SK-N-SH treated with all-trans-retinoic acid at 6 μM for 48 hours (cell line): ENCODE data around the gene ACTG2.

Experiments
- ATAC-seq: fragments of 200-7000 bp; cut with Tn5 transposase; 3 replicates; pipeline ENCODE4 v1.9.1; 2020; ENCODE audit warnings: mild to moderate bottlenecking, moderate library complexity
- ARNTL ChIP-seq: fragments of 450-650 bp; formaldehyde crosslinking; IDR thresholded peaks from 2 replicates; pipeline ENCODE4 v1.5.0; 2020; ENCODE audit warnings: low read depth, mild to moderate bottlenecking, moderate library complexity, borderline replicate concordance
- BACH2 ChIP-seq: fragments of 250-450 bp; sonication (Bioruptor Pico); IDR thresholded peaks from 2 replicates; pipeline ENCODE4 v1.9.0; 2021; ENCODE audit warnings: mild to moderate bottlenecking, borderline replicate concordance
- CREB5 ChIP-seq: fragments of 250-450 bp; sonication (Bioruptor Pico); IDR thresholded peaks from 2 replicates; pipeline ENCODE4 v1.5.1; 2020; ENCODE audit warnings: low read depth, mild to moderate bottlenecking, moderate library complexity
- CSDC2 ChIP-seq: fragments of 250-450 bp; sonication (Bioruptor Pico); IDR thresholded peaks from 2 replicates; pipeline ENCODE4 v1.5.0; 2020; ENCODE audit warnings: mild to moderate bottlenecking, moderate library complexity
- CSRNP3 ChIP-seq: fragments of 250-450 bp; sonication (Bioruptor Pico); IDR thresholded peaks from 2 replicates; pipeline ENCODE4 v1.5.1; 2021; ENCODE audit warnings: mild to moderate bottlenecking, moderate library complexity
- ESRRG ChIP-seq: fragments of 250-450 bp; sonication (Bioruptor Pico); IDR thresholded peaks from 2 replicates; pipeline ENCODE4 v1.6.1; 2021; ENCODE audit warnings: mild to moderate bottlenecking
- GLIS3 ChIP-seq: fragments of 250-450 bp; sonication (Bioruptor Pico); IDR thresholded peaks from 2 replicates; pipeline ENCODE4 v1.5.0; 2020; ENCODE audit warnings: mild to moderate bottlenecking, moderate library complexity
- ISL1 ChIP-seq: fragments of 250-450 bp; sonication (Bioruptor Pico); IDR thresholded peaks from 2 replicates; pipeline ENCODE4 v2.1.2; 2022; ENCODE audit warnings: mild to moderate bottlenecking, moderate library complexity
- OSR1 ChIP-seq: fragments of 250-450 bp; sonication (Bioruptor Pico); IDR thresholded peaks from 2 replicates; pipeline ENCODE4 v1.8.0; 2022; ENCODE audit warnings: moderate library complexity, mild to moderate bottlenecking, inconsistent platforms
- PATZ1 ChIP-seq: fragments of 250-450 bp; sonication (Bioruptor Pico); IDR thresholded peaks from 2 replicates; pipeline ENCODE4 v1.8.0; 2020; ENCODE audit warnings: mild to moderate bottlenecking, moderate library complexity, borderline replicate concordance
- POU6F1 ChIP-seq: fragments of 250-450 bp; sonication (Bioruptor Pico); IDR thresholded peaks from 2 replicates; pipeline ENCODE4 v1.8.0; 2021; ENCODE audit warnings: low read depth, mild to moderate bottlenecking, moderate library complexity, borderline replicate concordance
- SNAI2 ChIP-seq: fragments of 250-450 bp; sonication (Bioruptor Pico); IDR thresholded peaks from 2 replicates; pipeline ENCODE4 v1.5.0; 2020; ENCODE audit warnings: mild to moderate bottlenecking, moderate library complexity
- TCF4 ChIP-seq: fragments of 250-450 bp; sonication (Bioruptor Pico); IDR thresholded peaks from 2 replicates; pipeline ENCODE4 v1.8.0; 2021; ENCODE audit warnings: mild to moderate bottlenecking, moderate library complexity, borderline replicate concordance
- TOX ChIP-seq: fragments of 250-450 bp; sonication (Bioruptor Pico); IDR thresholded peaks from 2 replicates; pipeline ENCODE4 v1.8.0; 2021; ENCODE audit warnings: mild to moderate bottlenecking, moderate library complexity, borderline replicate concordance
- TSHZ2 ChIP-seq: fragments of 250-450 bp; sonication (Bioruptor Pico); IDR thresholded peaks from 2 replicates; pipeline ENCODE4 v1.5.0; 2020; ENCODE audit warnings: mild to moderate bottlenecking, moderate library complexity
- ZC3H10 ChIP-seq: fragments of 250-450 bp; sonication (Bioruptor Pico); IDR thresholded peaks from 2 replicates; pipeline ENCODE4 v1.5.1; 2021; ENCODE audit warnings: mild to moderate bottlenecking, moderate library complexity
- ZFP3 ChIP-seq: fragments of 250-450 bp; sonication (Bioruptor Pico); IDR thresholded peaks from 2 replicates; pipeline ENCODE4 v1.5.0; 2020; ENCODE audit warnings: mild to moderate bottlenecking, moderate library complexity
- ZNF565 ChIP-seq: fragments of 450-650 bp; formaldehyde crosslinking; conservative IDR thresholded peaks from 2 replicates; pipeline ENCODE4 v1.5.0; 2020; ENCODE audit warnings: low read depth, mild to moderate bottlenecking, moderate library complexity
- ZNF70 ChIP-seq: fragments of 450-650 bp; formaldehyde crosslinking; IDR thresholded peaks from 2 replicates; pipeline ENCODE4 v1.5.0; 2020; ENCODE audit warnings: mild to moderate bottlenecking, moderate library complexity
- ZNF8 ChIP-seq: fragments of 450-650 bp; formaldehyde crosslinking; IDR thresholded peaks from 2 replicates; pipeline ENCODE4 v1.5.0; 2020; ENCODE audit warnings: mild to moderate bottlenecking, moderate library complexity

Gene ACTG2

GRCh38 chr2:73892631-73893329 is at the start of gene ACTG2:
Gene ACTG2, plus strand, starts transcription at chr2:73893008. Its CDS starts 8,304 bp downstream, at chr2:73901312.
- no peak for ATAC-seq
- TF ChIP-seq ZNF70 (CRISPR knock-in tag) (no peak), ESRRG (no peak), ZC3H10 (CRISPR knock-in tag) (no peak), ZNF565 (CRISPR knock-in tag) (no peak), CSDC2 (no peak), SNAI2 (CRISPR knock-in tag) (no peak), TSHZ2 (CRISPR knock-in tag) (no peak), OSR1 (no peak), ZNF8 (CRISPR knock-in tag) (no peak), GLIS3 (CRISPR knock-in tag) (no peak), TCF4 (CRISPR knock-in tag) (no peak), CREB5 (CRISPR knock-in tag) (no peak), ZFP3 (no peak), TOX (CRISPR knock-in tag) (no peak), CSRNP3 (no peak), PATZ1 (CRISPR knock-in tag) (no peak), BACH2 (CRISPR knock-in tag) (no peak), ISL1 (CRISPR knock-in tag) (no peak)
- TF ChIP-seq, all 23 proteins: peak for 0

- TF ChIP-seq CSRNP3 (no peak), CSDC2 (no peak), ZNF70 (CRISPR knock-in tag) (no peak), POU6F1 (CRISPR knock-in tag) (no peak), ARNTL (CRISPR knock-in tag) (no peak), ZNF565 (CRISPR knock-in tag) (no peak), ISL1 (CRISPR knock-in tag) (no peak), ZC3H10 (CRISPR knock-in tag) (no peak), CREB5 (CRISPR knock-in tag) (no peak), TCF4 (CRISPR knock-in tag) (no peak), TOX (CRISPR knock-in tag) (no peak), PATZ1 (CRISPR knock-in tag) (no peak), GLIS3 (CRISPR knock-in tag) (no peak), ZNF8 (CRISPR knock-in tag) (no peak)
- ATAC-seq: no peak
These were observed 48.7 kb upstream of the ACTG2 start for GRCh38 chr2:73844087-73844486.
